Gastroesophageal sphincter (tissue), 3 donors: ENCODE data around the gene ATP10A.

ENCODE experiments used
- CTCF ChIP-seq, 4 experiments: fragments of 200-600 bp in 2 of 4; fragments of 450-650 bp in 2 of 4; sonication (generic) in 1 of 4; IDR thresholded peaks; one replicate each; pipeline ENCODE4 v1.5.1; 2017 to 2019; ENCODE audit warnings: antibody characterized with exemption in 4 of 4, mild to moderate bottlenecking in 2 of 4, moderate library complexity in 2 of 4
- EP300 ChIP-seq: sonication (generic); formaldehyde crosslinking; IDR thresholded peaks from one replicate; pipeline ENCODE4 v1.6.1; 2017; ENCODE audit warnings: antibody characterized with exemption, mild to moderate bottlenecking
- POLR2A ChIP-seq, 2 donors: fragments of 450-650 bp; IDR thresholded peaks; one replicate each; pipeline ENCODE4 v1.6.1; 2017; ENCODE audit warnings: antibody characterized with exemption in 2 of 2, mild to moderate bottlenecking in 2 of 2, moderate library complexity in 1 of 2

GRCh38 chr15:25728816-25729215 lies 134.3 kb downstream of the ATP10A start:
- TF ChIP-seq CTCF (IDR thresholded peaks at IDR 0.05) (no peak), EP300 (no peak), POLR2A (IDR thresholded peaks at IDR 0.05) (no peak)
